ENCODE results near the gene ASB7. TPM values are rescaled to one million over a fixed set of nuclear protein-coding genes. Genes with fewer than 3 reads are reported as not detected.

Gene ASB7
- total and polyA plus RNA-seq, 8 donors: 10.8 to 14.6 (median 13.2) TPM

GRCh38 chr15:100601163-100601562 lies 1.2 kb upstream of the ASB7 start:
- peaks cover 14 to 59% of the 10 kb centered on the region in 2 donors for H3K4me1 ChIP-seq
- intact Hi-C loops (cut with DNase I): no loop called here
- H3K27ac ChIP-seq: peak overlapping the region; percentile 77 to 92
- DNase-seq (peak in 2 of 4 donors; percentile 37 to 53), ATAC-seq (no peak)
- H3K36me3 ChIP-seq: peaks cover 0 to 5% of the 10 kb centered on the region in 2 donors
- H3K9me3 ChIP-seq: no peaks in the 10 kb centered on the region
- H3K4me3 ChIP-seq: peak overlapping the region; percentile 65 to 95
- TF ChIP-seq, protein P1, sequence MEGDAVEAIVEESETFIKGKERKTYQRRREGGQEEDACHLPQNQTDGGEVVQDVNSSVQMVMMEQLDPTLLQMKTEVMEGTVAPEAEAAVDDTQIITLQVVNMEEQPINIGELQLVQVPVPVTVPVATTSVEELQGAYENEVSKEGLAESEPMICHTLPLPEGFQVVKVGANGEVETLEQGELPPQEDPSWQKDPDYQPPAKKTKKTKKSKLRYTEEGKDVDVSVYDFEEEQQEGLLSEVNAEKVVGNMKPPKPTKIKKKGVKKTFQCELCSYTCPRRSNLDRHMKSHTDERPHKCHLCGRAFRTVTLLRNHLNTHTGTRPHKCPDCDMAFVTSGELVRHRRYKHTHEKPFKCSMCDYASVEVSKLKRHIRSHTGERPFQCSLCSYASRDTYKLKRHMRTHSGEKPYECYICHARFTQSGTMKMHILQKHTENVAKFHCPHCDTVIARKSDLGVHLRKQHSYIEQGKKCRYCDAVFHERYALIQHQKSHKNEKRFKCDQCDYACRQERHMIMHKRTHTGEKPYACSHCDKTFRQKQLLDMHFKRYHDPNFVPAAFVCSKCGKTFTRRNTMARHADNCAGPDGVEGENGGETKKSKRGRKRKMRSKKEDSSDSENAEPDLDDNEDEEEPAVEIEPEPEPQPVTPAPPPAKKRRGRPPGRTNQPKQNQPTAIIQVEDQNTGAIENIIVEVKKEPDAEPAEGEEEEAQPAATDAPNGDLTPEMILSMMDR (IDR thresholded peaks at IDR 0.05): no peak
- H3K27me3 ChIP-seq: no peaks in the 10 kb centered on the region

GRCh38 chr15:100601617-100602063 lies 749 bp upstream of the ASB7 start:
- H3K4me1 ChIP-seq: peaks cover 14 to 55% of the 10 kb centered on the region in 2 donors
- DNase-seq (no peak), ATAC-seq (peak; percentile 19)
- H3K27ac ChIP-seq: peak overlapping the region; percentile 77 to 92
- intact Hi-C loops (cut with DNase I): no loop called here
- H3K27me3 ChIP-seq: no peaks in the 10 kb centered on the region
- no peaks in the 10 kb centered on the region for H3K9me3 ChIP-seq
- TF ChIP-seq, protein P1 (IDR thresholded peaks at IDR 0.05): no peak
- H3K4me3 ChIP-seq: peak overlapping the region; percentile 65 to 95
- peaks cover 0 to 7% of the 10 kb centered on the region in 2 donors for H3K36me3 ChIP-seq

DNA sequence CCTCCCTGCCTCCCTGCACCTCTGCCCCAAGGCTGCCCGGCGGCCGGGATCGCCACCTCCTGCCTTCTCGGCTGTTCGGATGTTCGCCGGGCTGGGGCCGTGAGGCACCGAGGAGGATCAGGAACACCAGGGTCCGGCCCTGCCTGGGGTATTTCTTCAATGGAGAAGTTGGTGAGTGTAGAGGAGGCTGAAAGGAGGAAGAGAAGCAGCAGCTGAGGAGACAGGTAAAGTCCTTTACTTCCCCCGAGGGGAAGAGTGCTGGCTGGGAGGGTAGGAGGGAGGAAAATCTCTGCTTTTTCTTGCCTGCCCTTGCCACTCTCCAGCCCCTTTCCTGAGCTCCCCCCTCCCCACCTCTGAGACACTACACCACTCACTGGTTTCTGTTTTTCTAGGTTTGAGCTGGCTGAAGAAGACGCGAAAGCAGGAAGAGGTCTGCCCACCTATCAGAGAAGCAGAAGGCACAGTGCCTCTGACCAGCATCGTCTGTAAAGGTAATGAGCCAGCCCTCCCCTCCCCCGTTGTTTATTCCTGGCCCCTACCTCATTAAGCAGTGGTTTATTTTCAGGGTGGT lies 519 bp downstream of the ASB7 start:
- TF ChIP-seq, protein P1 (IDR thresholded peaks at IDR 0.05): no peak
- Histone ChIP-seq H3K27me3 (no peaks in the 10 kb centered on the region), H3K9me3 (no peaks in the 10 kb centered on the region), H3K4me1 (peaks cover 14 to 45% of the 10 kb centered on the region in 2 donors), H3K27ac (peak overlapping the region; percentile 75 to 92), H3K4me3 (peak overlapping the region; percentile 95 to 96), H3K36me3 (peaks cover 0 to 14% of the 10 kb centered on the region in 2 donors)
- intact Hi-C loops (cut with DNase I): no loop called here
- peak; percentile 1 for ATAC-seq
- no peak for DNase-seq

- H3K27ac ChIP-seq: peak overlapping the region in 1 of 2 donors; percentile 5
- TF ChIP-seq, protein P1 (IDR thresholded peaks at IDR 0.05): no peak
- H3K4me1 ChIP-seq: peaks cover 0 to 4% of the 10 kb centered on the region in 2 donors
- H3K9me3 ChIP-seq: no peaks in the 10 kb centered on the region
- H3K27me3 ChIP-seq: no peaks in the 10 kb centered on the region
- H3K4me3 ChIP-seq: no peak overlapping the region
- no peak for ATAC-seq
- no peak for DNase-seq
- intact Hi-C loops (cut with DNase I): no loop called here
- H3K36me3 ChIP-seq: peaks cover 0 to 69% of the 10 kb centered on the region in 2 donors
Measured at GRCh38 chr15:100612539-100612938, 10.2 kb downstream of the ASB7 start.

DNA sequence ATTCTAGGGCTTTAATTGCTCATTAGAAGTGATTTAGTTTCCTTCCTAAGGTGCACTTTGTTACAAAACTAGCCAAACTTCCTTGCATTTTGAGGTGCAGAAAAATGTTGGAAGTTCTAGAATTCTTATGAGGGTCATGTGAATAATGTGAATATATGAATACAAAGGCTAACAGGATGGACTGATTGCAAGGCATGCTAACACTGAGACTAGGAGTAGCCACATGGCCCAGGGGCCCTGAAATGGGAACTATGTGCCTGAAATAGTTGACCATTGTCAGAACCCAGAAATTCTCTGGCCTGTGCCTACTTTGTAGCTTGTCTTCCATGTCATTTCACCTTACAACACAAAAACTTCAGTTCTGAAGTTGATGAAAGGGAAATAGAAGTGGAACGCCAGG lies 10.8 kb downstream of the ASB7 start:
- intact Hi-C loops (cut with DNase I): no loop called here
- Histone ChIP-seq H3K4me3 (no peak overlapping the region), H3K4me1 (peaks cover 0 to 4% of the 10 kb centered on the region in 2 donors), H3K27me3 (no peaks in the 10 kb centered on the region), H3K36me3 (peaks cover 0 to 70% of the 10 kb centered on the region in 2 donors), H3K9me3 (no peaks in the 10 kb centered on the region), H3K27ac (no peak overlapping the region)
- TF ChIP-seq, protein P1 (IDR thresholded peaks at IDR 0.05): no peak
- ATAC-seq (no peak), DNase-seq (no peak)

All from left lung (tissue), 10 donors.